Sigmoid colon (tissue), 7 donors: ENCODE data around the gene FXR2. TPM values are rescaled to one million over a fixed set of nuclear protein-coding genes. Genes with fewer than 3 reads are reported as not detected.
"Not testable (repeated sequence)": the region's sequence is repeated elsewhere in the genome, so short reads cannot be mapped to it uniquely, and the experiment has no call there.

Source experiments
- DNase-seq: peaks from one replicate; pipeline ENCODE4 v3.0.0-alpha.2; 2019
- H3K27ac ChIP-seq, 4 donors: fragments of 200-600 bp; sonication (generic); one replicate each; pipeline ENCODE4 v1.5.1; 2016 to 2019; ENCODE audit warnings: mild to moderate bottlenecking in 1 of 4
- H3K27me3 ChIP-seq, 3 donors: fragments of 200-600 bp; sonication (generic); one replicate each; pipeline ENCODE4 v1.5.1; 2019; ENCODE audit warnings: mild to moderate bottlenecking in 1 of 3
- H3K36me3 ChIP-seq, 4 donors: fragments of 200-600 bp; sonication (generic); one replicate each; pipeline ENCODE4 v1.5.1; 2016 to 2019
- H3K4me1 ChIP-seq, 4 donors: fragments of 200-600 bp; sonication (generic); one replicate each; pipeline ENCODE4 v1.5.1; 2017 to 2019
- H3K4me3 ChIP-seq, 4 donors: fragments of 200-600 bp; sonication (generic); one replicate each; pipeline ENCODE4 v1.5.1; 2017 to 2019; ENCODE audit warnings: mild to moderate bottlenecking in 2 of 4, moderate library complexity in 1 of 4
- H3K9me3 ChIP-seq, 4 donors: fragments of 200-600 bp in 3 of 4; sonication (generic) in 3 of 4; one replicate each; pipeline versions ENCODE4 v1.5.1 to v1.6.1; 2013 to 2019
- CTCF ChIP-seq, 4 experiments: fragments of 450-650 bp in 3 of 4; fragments of 200-600 bp in 1 of 4; IDR thresholded peaks; one replicate each; pipeline ENCODE4 v1.5.1; 2016 to 2019; ENCODE audit warnings: antibody characterized with exemption in 4 of 4, mild to moderate bottlenecking in 3 of 4, moderate library complexity in 2 of 4
- EP300 ChIP-seq, 4 donors: sonication (generic); formaldehyde crosslinking; IDR thresholded peaks; one replicate each; pipeline ENCODE4 v1.6.1; 2017; ENCODE audit warnings: antibody characterized with exemption in 4 of 4
- POLR2A ChIP-seq, 2 donors: fragments of 450-650 bp; IDR thresholded peaks; one replicate each; pipeline ENCODE4 v1.6.1; 2016; ENCODE audit warnings: antibody characterized with exemption in 2 of 2, mild to moderate bottlenecking in 2 of 2, moderate library complexity in 2 of 2
- POLR2AphosphoS5 ChIP-seq, 4 donors: sonication (generic); formaldehyde crosslinking; IDR thresholded peaks; one replicate each; pipeline ENCODE4 v1.6.1; 2017; ENCODE audit warnings: antibody characterized with exemption in 4 of 4
- WGBS, 2 donors: extraction: QIAGEN DNeasy Blood & Tissue Kit; methylation state at CpG; one replicate each; pipeline ENCODE4 v1.1.7; 2013; 5-methylcytosine and 5-hydroxymethylcytosine counted together
- intact Hi-C: fragments of 100-400 bp; cut with DNase I; formaldehyde crosslinking; loops from one replicate; pipeline ENCODE4 v1.15.1; 2023
- polyA plus RNA-seq, 3 donors: library from polyadenylated mRNA; stranded (reverse); fragments of 200-250 nt; gene quantifications; one replicate each; pipeline ENCODE4 v1.2.3, GENCODE V29; 2013
- total RNA-seq, 4 donors: library from RNA; depleted of rRNA; stranded (reverse); fragments of >200 nt; gene quantifications; one replicate each; pipeline ENCODE4 v1.1.0, GENCODE V29; 2016
- donor health status: healthy with polysubstance abuse.
- donor health status: Bipolar disorder and iron deficiency.
- donor health status: healthy.

Gene FXR2
- total and polyA plus RNA-seq, 7 donors = 21.3 to 35.5 (median 33.8) TPM

DNA sequence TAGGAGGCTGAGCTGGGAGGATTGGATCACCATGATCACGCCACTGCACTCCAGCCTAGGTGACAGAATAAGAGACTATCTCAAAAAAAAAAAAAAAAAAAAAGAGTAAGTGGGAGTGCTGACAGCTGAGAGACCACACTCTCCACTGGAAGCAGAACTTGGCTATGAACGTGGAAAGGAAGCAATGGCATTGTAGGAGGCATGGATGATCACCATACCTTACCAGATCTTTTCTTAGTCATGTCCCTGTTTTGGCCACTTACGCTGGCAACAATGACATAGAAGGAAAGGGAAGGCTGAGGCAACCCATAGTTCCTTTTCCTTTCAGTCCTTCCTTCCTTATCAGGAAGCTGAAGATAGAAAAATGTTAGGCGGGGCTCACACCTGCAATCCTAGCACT is 32.3 kb upstream of the FXR2 start:
- WGBS, 2 donors = 78 to 84% methylated on average over 4 of the region's 4 CpGs
- peaks cover 11 to 59% (median 27%) of the 10 kb centered on the region in 3 donors for H3K27me3 ChIP-seq
- no peak for DNase-seq
- no peaks in the 10 kb centered on the region for H3K36me3 ChIP-seq
- H3K27ac ChIP-seq = no peak overlapping the region
- no peak overlapping the region for H3K4me3 ChIP-seq
- no peaks in the 10 kb centered on the region for H3K9me3 ChIP-seq
- peaks cover 0 to 21% (median 18%) of the 10 kb centered on the region in 4 donors for H3K4me1 ChIP-seq
- intact Hi-C loops = no loop called here
- no peak for TF ChIP-seq EP300 (IDR thresholded peaks at IDR 0.05)
- TF ChIP-seq CTCF (IDR thresholded peaks at IDR 0.05) = no peak
- no peak for TF ChIP-seq POLR2AphosphoS5 (IDR thresholded peaks at IDR 0.05)

DNA sequence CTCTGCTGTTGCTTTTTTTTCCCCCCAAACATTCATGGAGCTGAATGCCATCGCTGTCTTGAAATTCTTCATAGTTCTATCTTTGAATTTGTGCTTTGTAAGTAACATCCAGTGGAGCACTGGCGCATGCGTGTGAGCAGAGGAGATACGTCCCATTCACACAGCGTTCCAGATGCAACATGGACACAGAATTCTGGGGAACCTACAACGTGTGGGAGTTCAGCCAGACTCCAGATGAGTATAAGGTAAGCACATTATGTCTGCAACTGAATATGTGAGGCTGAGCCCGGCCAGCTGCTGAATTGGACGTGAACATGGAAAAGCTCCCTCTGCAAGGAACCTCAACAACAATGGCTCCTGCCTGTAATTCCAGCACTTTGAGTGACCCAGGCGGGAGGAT is 31.8 kb upstream of the FXR2 start:
- intact Hi-C loops = no loop called here
- Histone ChIP-seq H3K36me3 (no peaks in the 10 kb centered on the region), H3K9me3 (no peaks in the 10 kb centered on the region), H3K4me3 (no peak overlapping the region), H3K27me3 (peaks cover 7 to 53% (median 22%) of the 10 kb centered on the region in 3 donors), H3K27ac (no peak overlapping the region), H3K4me1 (peaks cover 0 to 16% (median 14%) of the 10 kb centered on the region in 4 donors)
- DNase-seq = no peak
- TF ChIP-seq POLR2AphosphoS5 (IDR thresholded peaks at IDR 0.05) = no peak
- TF ChIP-seq EP300 (IDR thresholded peaks at IDR 0.05) = no peak
- TF ChIP-seq POLR2A (IDR thresholded peaks at IDR 0.05) = no peak
- TF ChIP-seq CTCF (IDR thresholded peaks at IDR 0.05) = no peak
- WGBS, 2 donors = 81 to 85% methylated on average over 9 of the region's 9 CpGs

DNA sequence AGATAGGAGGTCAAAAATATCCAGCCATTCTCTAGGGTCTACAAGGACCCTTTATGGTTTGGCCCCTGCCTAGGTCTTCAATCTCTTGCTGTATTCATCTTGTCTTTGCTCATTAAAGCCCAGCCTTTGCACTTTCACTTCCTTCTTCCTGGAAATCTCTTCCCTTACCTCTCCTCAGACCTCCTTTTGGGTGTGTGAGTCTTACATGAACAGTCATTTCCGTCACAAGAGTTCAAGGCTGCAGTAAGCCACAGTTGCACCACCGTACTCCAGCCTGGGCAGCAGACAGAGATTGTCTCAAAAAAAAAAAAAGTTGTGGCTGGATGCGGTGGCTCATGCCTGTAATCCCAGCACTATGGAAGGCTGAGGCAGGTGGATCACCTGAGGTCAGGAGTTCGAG is 30.1 kb upstream of the FXR2 start:
- no peaks in the 10 kb centered on the region for H3K4me1 ChIP-seq
- 75 to 83% methylated on average over 4 of the region's 4 CpGs for WGBS, 2 donors
- TF ChIP-seq POLR2A (IDR thresholded peaks at IDR 0.05) = no peak
- H3K27ac ChIP-seq = no peak overlapping the region
- H3K9me3 ChIP-seq = no peaks in the 10 kb centered on the region
- H3K36me3 ChIP-seq = no peaks in the 10 kb centered on the region
- no peak for DNase-seq
- H3K4me3 ChIP-seq = no peak overlapping the region
- intact Hi-C loops = no loop called here
- H3K27me3 ChIP-seq = peaks cover 0 to 36% (median 8%) of the 10 kb centered on the region in 3 donors

- DNase-seq, H3K27me3 ChIP-seq, H3K36me3 ChIP-seq, H3K4me3 ChIP-seq, H3K27ac ChIP-seq, H3K4me1 ChIP-seq, H3K9me3 ChIP-seq, intact Hi-C loops: not testable (repeated sequence)
- WGBS, 2 donors = 56 to 60% methylated on average over 7 of the region's 7 CpGs
Observed at GRCh38 chr17:7641635-7642034, 26.9 kb upstream of the FXR2 start.

- intact Hi-C loops = no loop called here
- no peak for DNase-seq
- no peaks in the 10 kb centered on the region for H3K9me3 ChIP-seq
- WGBS, 2 donors = 95% methylated on average over 26 of the region's 26 CpGs
- no peak overlapping the region for H3K4me3 ChIP-seq
- H3K4me1 ChIP-seq = no peaks in the 10 kb centered on the region
- no peak overlapping the region for H3K27ac ChIP-seq
- H3K36me3 ChIP-seq = no peaks in the 10 kb centered on the region
- H3K27me3 ChIP-seq = peaks cover 0 to 10% (median 0%) of the 10 kb centered on the region in 3 donors
- TF ChIP-seq POLR2A (IDR thresholded peaks at IDR 0.05) = no peak
- TF ChIP-seq EP300 (IDR thresholded peaks at IDR 0.05) = no peak
- TF ChIP-seq CTCF (IDR thresholded peaks at IDR 0.05) = no peak
- TF ChIP-seq POLR2AphosphoS5 (IDR thresholded peaks at IDR 0.05) = no peak
Observed at GRCh38 chr17:7640783-7641182, 26.1 kb upstream of the FXR2 start.

- Histone ChIP-seq H3K9me3 (no peaks in the 10 kb centered on the region), H3K27ac (no peak overlapping the region), H3K36me3 (no peaks in the 10 kb centered on the region), H3K4me3 (no peak overlapping the region), H3K27me3 (no peaks in the 10 kb centered on the region), H3K4me1 (no peaks in the 10 kb centered on the region)
- DNase-seq = no peak
- 67 to 71% methylated on average over 5 of the region's 5 CpGs for WGBS, 2 donors
- intact Hi-C loops = no loop called here
- no peak for TF ChIP-seq CTCF (IDR thresholded peaks at IDR 0.05)
- no peak for TF ChIP-seq EP300 (IDR thresholded peaks at IDR 0.05)
- TF ChIP-seq POLR2AphosphoS5 (IDR thresholded peaks at IDR 0.05) = no peak
- no peak for TF ChIP-seq POLR2A (IDR thresholded peaks at IDR 0.05)
Observed at GRCh38 chr17:7636163-7636562, 21.5 kb upstream of the FXR2 start.
